Measurements from ENCODE around the gene MYO3B.

The MYO3B gene

DNA sequence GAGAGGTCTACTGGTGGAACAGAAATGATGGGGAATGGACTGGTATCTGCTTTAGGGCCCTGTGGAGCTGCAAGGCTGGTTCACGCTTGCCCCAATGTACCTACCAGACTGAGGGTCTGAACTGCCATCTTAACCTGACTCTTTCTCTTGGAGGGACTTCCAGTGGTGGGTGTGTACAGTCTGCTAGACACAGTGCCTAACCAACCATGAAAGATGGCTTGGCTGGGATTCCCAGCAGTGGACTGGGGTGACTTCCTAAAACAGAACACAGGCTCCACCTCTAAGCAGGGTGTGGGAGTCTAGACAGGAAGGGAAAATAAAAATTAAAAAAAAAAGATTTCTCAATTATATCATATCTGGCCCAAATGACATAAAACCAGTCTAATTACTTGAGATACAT, 25.5 kb upstream of the MYO3B start:
- no peak overlapping the region for H3K14ac ChIP-seq (ENCODE audit: low read length in 2 of 2)
- H3K4me2 ChIP-seq (ENCODE audit: low read length, poor library complexity, severe bottlenecking): no peak overlapping the region
- no peak overlapping the region for H3K23ac ChIP-seq (ENCODE audit: low read length in 2 of 2)
- no peak overlapping the region for H2BK5ac ChIP-seq (ENCODE audit: low read depth, low read length, poor library complexity, severe bottlenecking)
- H2BK12ac ChIP-seq (ENCODE audit: low read length in 2 of 2): no peak overlapping the region
- no peaks in the 10 kb centered on the region for H3K27me3 ChIP-seq (ENCODE audit: control insufficient read depth in 1 of 2, insufficient read depth in 1 of 2, low read length in 2 of 2)
- no peak overlapping the region for H3K27ac ChIP-seq (ENCODE audit: low read length, poor library complexity, severe bottlenecking)
- H2BK15ac ChIP-seq (ENCODE audit: low read depth, poor library complexity, severe bottlenecking): no peak overlapping the region
- no peak overlapping the region for H3K9ac ChIP-seq (ENCODE audit: low read length)
- H2AFZ ChIP-seq (ENCODE audit: low read depth, low read length): no peak overlapping the region
- H2AK5ac ChIP-seq (ENCODE audit: low read length, severe bottlenecking): no peak overlapping the region
- no peak overlapping the region for H4K91ac ChIP-seq (ENCODE audit: low read length)
- H3K4me1 ChIP-seq (ENCODE audit: control insufficient read depth, insufficient read depth, low read depth, low read length): peaks cover 3% of the 10 kb centered on the region
- no peaks in the 10 kb centered on the region for H3K9me3 ChIP-seq (ENCODE audit: control insufficient read depth, low read length)
- no peak for DNase-seq
- no peak overlapping the region for H4K8ac ChIP-seq (ENCODE audit: low read length)
- H3K79me1 ChIP-seq (replicated peaks; ENCODE audit: low read length, poor library complexity, severe bottlenecking): no peaks in the 10 kb centered on the region
- WGBS: 100% methylated on average over 1 of the region's 1 CpG
- no peak overlapping the region for H3K4me3 ChIP-seq (ENCODE audit: insufficient read depth in 1 of 2, low read depth in 1 of 2, low read length in 2 of 2)
- H2BK120ac ChIP-seq (ENCODE audit: low read depth, low read length): no peak overlapping the region
- no peaks in the 10 kb centered on the region for H3K36me3 ChIP-seq (ENCODE audit: control insufficient read depth in 1 of 2, insufficient read depth in 2 of 2, low read depth in 1 of 2, low read length in 2 of 2)
- no peak overlapping the region for H3K4ac ChIP-seq (ENCODE audit: low read depth in 1 of 2, low read length in 2 of 2)
- H3K18ac ChIP-seq (ENCODE audit: low read depth in 1 of 2, low read length in 2 of 2): no peak overlapping the region

- no peaks in the 10 kb centered on the region for H3K79me1 ChIP-seq (replicated peaks; ENCODE audit: low read length, poor library complexity, severe bottlenecking)
- no peaks in the 10 kb centered on the region for H3K36me3 ChIP-seq (ENCODE audit: control insufficient read depth in 1 of 2, insufficient read depth in 2 of 2, low read depth in 1 of 2, low read length in 2 of 2)
- H3K27me3 ChIP-seq (ENCODE audit: control insufficient read depth in 1 of 2, insufficient read depth in 1 of 2, low read length in 2 of 2): no peaks in the 10 kb centered on the region
- no peak overlapping the region for H2BK15ac ChIP-seq (ENCODE audit: low read depth, poor library complexity, severe bottlenecking)
- peak overlapping the region; percentile 78 for H2AFZ ChIP-seq (ENCODE audit: low read depth, low read length)
- H3K23ac ChIP-seq (ENCODE audit: low read length in 2 of 2): no peak overlapping the region
- no peak overlapping the region for H2BK120ac ChIP-seq (ENCODE audit: low read depth, low read length)
- peak overlapping the region; percentile 5 for H3K9ac ChIP-seq (ENCODE audit: low read length)
- no peak overlapping the region for H3K14ac ChIP-seq (ENCODE audit: low read length in 2 of 2)
- no peak overlapping the region for H2BK5ac ChIP-seq (ENCODE audit: low read depth, low read length, poor library complexity, severe bottlenecking)
- no peak overlapping the region for H2BK12ac ChIP-seq (ENCODE audit: low read length in 2 of 2)
- peak overlapping the region in 1 of 2 experiments; percentile 19 for H3K4ac ChIP-seq (ENCODE audit: low read depth in 1 of 2, low read length in 2 of 2)
- peak overlapping the region; percentile 82 for H4K8ac ChIP-seq (ENCODE audit: low read length)
- 28% methylated on average over 8 of the region's 8 CpGs for WGBS
- no peaks in the 10 kb centered on the region for H3K9me3 ChIP-seq (ENCODE audit: control insufficient read depth, low read length)
- DNase-seq: peak; percentile 61
- H4K91ac ChIP-seq (ENCODE audit: low read length): peak overlapping the region; percentile 18
- H3K4me1 ChIP-seq (ENCODE audit: control insufficient read depth, insufficient read depth, low read depth, low read length): peaks cover 5% of the 10 kb centered on the region
- H3K4me2 ChIP-seq (ENCODE audit: low read length, poor library complexity, severe bottlenecking): no peak overlapping the region
- peak overlapping the region in 1 of 2 experiments; percentile 55 for H3K4me3 ChIP-seq (ENCODE audit: insufficient read depth in 1 of 2, low read depth in 1 of 2, low read length in 2 of 2)
- no peak overlapping the region for H2AK5ac ChIP-seq (ENCODE audit: low read length, severe bottlenecking)
- peak overlapping the region; percentile 21 for H3K27ac ChIP-seq (ENCODE audit: low read length, poor library complexity, severe bottlenecking)
- no peak overlapping the region for H3K18ac ChIP-seq (ENCODE audit: low read depth in 1 of 2, low read length in 2 of 2)
These were observed 22.8 kb upstream of the MYO3B start for GRCh38 chr2:170155022-170155722.

- Histone ChIP-seq H3K9me3 (ENCODE audit: control insufficient read depth, low read length) (no peaks in the 10 kb centered on the region), H3K4me1 (ENCODE audit: control insufficient read depth, insufficient read depth, low read depth, low read length) (peaks cover 5% of the 10 kb centered on the region), H3K36me3 (ENCODE audit: control insufficient read depth in 1 of 2, insufficient read depth in 2 of 2, low read depth in 1 of 2, low read length in 2 of 2) (no peaks in the 10 kb centered on the region), H3K18ac (ENCODE audit: low read depth in 1 of 2, low read length in 2 of 2) (no peak overlapping the region), H3K23ac (ENCODE audit: low read length in 2 of 2) (no peak overlapping the region), H2AFZ (ENCODE audit: low read depth, low read length) (no peak overlapping the region), H3K27ac (ENCODE audit: low read length, poor library complexity, severe bottlenecking) (peak overlapping the region; percentile 20), H4K8ac (ENCODE audit: low read length) (peak overlapping the region; percentile 61), H3K9ac (ENCODE audit: low read length) (peak overlapping the region; percentile 5), H4K91ac (ENCODE audit: low read length) (no peak overlapping the region), H3K79me1 (replicated peaks; ENCODE audit: low read length, poor library complexity, severe bottlenecking) (no peaks in the 10 kb centered on the region), H2AK5ac (ENCODE audit: low read length, severe bottlenecking) (peak overlapping the region; percentile 77), H3K4ac (ENCODE audit: low read depth in 1 of 2, low read length in 2 of 2) (no peak overlapping the region), H3K14ac (ENCODE audit: low read length in 2 of 2) (no peak overlapping the region), H2BK120ac (ENCODE audit: low read depth, low read length) (no peak overlapping the region), H3K4me2 (ENCODE audit: low read length, poor library complexity, severe bottlenecking) (no peak overlapping the region), H3K27me3 (ENCODE audit: control insufficient read depth in 1 of 2, insufficient read depth in 1 of 2, low read length in 2 of 2) (no peaks in the 10 kb centered on the region), H2BK5ac (ENCODE audit: low read depth, low read length, poor library complexity, severe bottlenecking) (no peak overlapping the region), H2BK15ac (ENCODE audit: low read depth, poor library complexity, severe bottlenecking) (no peak overlapping the region), H2BK12ac (ENCODE audit: low read length in 2 of 2) (no peak overlapping the region), H3K4me3 (ENCODE audit: insufficient read depth in 1 of 2, low read depth in 1 of 2, low read length in 2 of 2) (no peak overlapping the region)
- WGBS: 65% methylated on average over 6 of the region's 7 CpGs
- DNase-seq: no peak
These were observed 22.2 kb upstream of the MYO3B start for GRCh38 chr2:170155723-170156253.

GRCh38 chr2:170156592-170156991, 21.4 kb upstream of the MYO3B start:
- H3K27ac ChIP-seq (ENCODE audit: low read length, poor library complexity, severe bottlenecking): no peak overlapping the region
- no peak overlapping the region for H3K4me2 ChIP-seq (ENCODE audit: low read length, poor library complexity, severe bottlenecking)
- no peak overlapping the region for H3K23ac ChIP-seq (ENCODE audit: low read length in 2 of 2)
- peak; percentile 19 for DNase-seq
- H3K4me1 ChIP-seq (ENCODE audit: control insufficient read depth, insufficient read depth, low read depth, low read length): peaks cover 5% of the 10 kb centered on the region
- no peak overlapping the region for H3K18ac ChIP-seq (ENCODE audit: low read depth in 1 of 2, low read length in 2 of 2)
- no peak overlapping the region for H2BK15ac ChIP-seq (ENCODE audit: low read depth, poor library complexity, severe bottlenecking)
- no peak overlapping the region for H3K4me3 ChIP-seq (ENCODE audit: insufficient read depth in 1 of 2, low read depth in 1 of 2, low read length in 2 of 2)
- no peak overlapping the region for H2AK5ac ChIP-seq (ENCODE audit: low read length, severe bottlenecking)
- no peak overlapping the region for H3K9ac ChIP-seq (ENCODE audit: low read length)
- H3K36me3 ChIP-seq (ENCODE audit: control insufficient read depth in 1 of 2, insufficient read depth in 2 of 2, low read depth in 1 of 2, low read length in 2 of 2): no peaks in the 10 kb centered on the region
- H4K91ac ChIP-seq (ENCODE audit: low read length): no peak overlapping the region
- 81% methylated on average over 3 of the region's 3 CpGs for WGBS
- no peak overlapping the region for H2AFZ ChIP-seq (ENCODE audit: low read depth, low read length)
- no peaks in the 10 kb centered on the region for H3K9me3 ChIP-seq (ENCODE audit: control insufficient read depth, low read length)
- no peak overlapping the region for H4K8ac ChIP-seq (ENCODE audit: low read length)
- no peak overlapping the region for H2BK120ac ChIP-seq (ENCODE audit: low read depth, low read length)
- H3K27me3 ChIP-seq (ENCODE audit: control insufficient read depth in 1 of 2, insufficient read depth in 1 of 2, low read length in 2 of 2): no peaks in the 10 kb centered on the region
- no peak overlapping the region for H3K4ac ChIP-seq (ENCODE audit: low read depth in 1 of 2, low read length in 2 of 2)
- H3K79me1 ChIP-seq (replicated peaks; ENCODE audit: low read length, poor library complexity, severe bottlenecking): no peaks in the 10 kb centered on the region
- H2BK5ac ChIP-seq (ENCODE audit: low read depth, low read length, poor library complexity, severe bottlenecking): no peak overlapping the region
- H3K14ac ChIP-seq (ENCODE audit: low read length in 2 of 2): no peak overlapping the region
- H2BK12ac ChIP-seq (ENCODE audit: low read length in 2 of 2): no peak overlapping the region
